Vagina (tissue), 2 donors: ENCODE data around the gene PPP6C.

Experiments used
- POLR2A ChIP-seq, 2 donors: fragments of 450-650 bp; IDR thresholded peaks; one replicate each; pipeline ENCODE4 v1.6.1; 2017; ENCODE audit warnings: antibody characterized with exemption in 2 of 2, mild to moderate bottlenecking in 2 of 2, moderate library complexity in 2 of 2
- POLR2AphosphoS5 ChIP-seq, 2 donors: sonication (generic); formaldehyde crosslinking; IDR thresholded peaks; one replicate each; pipeline ENCODE4 v1.9.0; 2017; ENCODE audit warnings: antibody characterized with exemption in 2 of 2, mild to moderate bottlenecking in 2 of 2, low read depth in 1 of 2; ENCODE audit not compliant: insufficient read depth in 1 of 2
- TF ChIP-seq, protein P1 (sequence below), 3 experiments: fragments of 450-650 bp in 2 of 3; fragments of 200-600 bp in 1 of 3; sonication (generic) in 1 of 3; IDR thresholded peaks; one replicate each; pipeline ENCODE4 v1.5.1; 2017 to 2019; ENCODE audit warnings: antibody characterized with exemption in 3 of 3, mild to moderate bottlenecking in 2 of 3, moderate library complexity in 2 of 3

DNA sequence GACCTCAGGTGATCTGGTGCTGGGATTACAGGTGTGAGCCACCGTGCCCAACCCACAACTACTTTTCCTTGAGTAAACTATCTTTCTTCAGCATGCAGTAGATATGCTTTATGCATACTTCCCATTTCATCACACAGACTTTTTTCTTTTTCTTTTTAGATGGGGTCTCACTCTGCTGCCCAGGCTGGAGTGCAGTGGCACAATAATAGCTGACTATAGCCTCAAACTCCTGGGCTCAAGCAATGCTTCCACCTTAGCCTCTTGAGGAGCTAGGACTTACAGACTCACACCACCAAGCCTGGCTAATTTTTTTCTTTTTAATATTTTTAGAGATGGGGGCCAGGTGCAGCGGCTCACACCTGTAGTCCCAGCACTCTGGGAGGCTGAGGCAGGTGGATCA, 22.8 kb downstream of the PPP6C start:
- TF ChIP-seq, protein P1, sequence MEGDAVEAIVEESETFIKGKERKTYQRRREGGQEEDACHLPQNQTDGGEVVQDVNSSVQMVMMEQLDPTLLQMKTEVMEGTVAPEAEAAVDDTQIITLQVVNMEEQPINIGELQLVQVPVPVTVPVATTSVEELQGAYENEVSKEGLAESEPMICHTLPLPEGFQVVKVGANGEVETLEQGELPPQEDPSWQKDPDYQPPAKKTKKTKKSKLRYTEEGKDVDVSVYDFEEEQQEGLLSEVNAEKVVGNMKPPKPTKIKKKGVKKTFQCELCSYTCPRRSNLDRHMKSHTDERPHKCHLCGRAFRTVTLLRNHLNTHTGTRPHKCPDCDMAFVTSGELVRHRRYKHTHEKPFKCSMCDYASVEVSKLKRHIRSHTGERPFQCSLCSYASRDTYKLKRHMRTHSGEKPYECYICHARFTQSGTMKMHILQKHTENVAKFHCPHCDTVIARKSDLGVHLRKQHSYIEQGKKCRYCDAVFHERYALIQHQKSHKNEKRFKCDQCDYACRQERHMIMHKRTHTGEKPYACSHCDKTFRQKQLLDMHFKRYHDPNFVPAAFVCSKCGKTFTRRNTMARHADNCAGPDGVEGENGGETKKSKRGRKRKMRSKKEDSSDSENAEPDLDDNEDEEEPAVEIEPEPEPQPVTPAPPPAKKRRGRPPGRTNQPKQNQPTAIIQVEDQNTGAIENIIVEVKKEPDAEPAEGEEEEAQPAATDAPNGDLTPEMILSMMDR (IDR thresholded peaks at IDR 0.05), result no peak
- TF ChIP-seq POLR2AphosphoS5 (IDR thresholded peaks at IDR 0.05; ENCODE audit: insufficient read depth in 1 of 2, low read depth in 1 of 2) (no peak), POLR2A (IDR thresholded peaks at IDR 0.05) (no peak)
